ENCODE data around the gene BHLHE23.

- TF ChIP-seq CTCF (IDR thresholded peaks at IDR 0.05 in 2 of 3, conservative IDR thresholded peaks at IDR 0.05 in 1 of 3; ENCODE audit: borderline replicate concordance in 1 of 3, insufficient read depth in 1 of 3, low read depth in 2 of 3, low read length in 2 of 3) (peak; percentile 86 to 91 (median 90)), ELF1 (IDR thresholded peaks at IDR 0.05; ENCODE audit: borderline replicate concordance, low read depth) (no peak), REST (IDR thresholded peaks at IDR 0.05; ENCODE audit: low read depth) (no peak), EZH2 (IDR thresholded peaks at IDR 0.05) (no peak), POLR2AphosphoS5 (IDR thresholded peaks at IDR 0.05; ENCODE audit: low read depth, low read length) (no peak), POLR2A (IDR thresholded peaks at IDR 0.05; ENCODE audit: borderline replicate concordance, extremely low read depth, insufficient read depth, insufficient read length) (no peak)
Observed at GRCh38 chr20:62971950-62972844, 34.6 kb downstream of the BHLHE23 start.

Measured in HCT116 (cell line).